Measurements from ENCODE around the gene SERPINA7.
"Not testable (repeated sequence)": the region's sequence is repeated elsewhere in the genome, so short reads cannot be mapped to it uniquely, and the experiment has no call there.

The SERPINA7 gene

DNA sequence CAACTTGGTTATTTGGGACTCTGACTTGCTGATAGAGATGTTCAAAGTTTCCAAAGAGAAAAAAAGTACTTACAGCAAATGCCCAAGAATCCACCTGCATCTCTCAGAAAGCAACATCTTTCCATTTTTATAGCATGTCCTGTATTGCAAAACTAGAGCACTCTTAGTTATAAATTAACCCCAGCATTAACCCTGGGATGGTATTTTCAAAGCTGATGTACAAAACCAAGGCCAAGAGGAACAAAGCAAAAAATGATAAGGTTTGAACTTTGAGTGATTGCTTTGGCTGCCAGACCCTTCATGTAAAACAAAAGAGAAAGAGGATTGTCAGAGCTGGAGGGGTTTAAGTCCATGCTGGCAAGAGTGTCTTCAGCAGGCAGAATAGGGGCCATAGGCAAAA lies at the start of gene SERPINA7:
Gene SERPINA7 (minus strand): TSS at position 103 of the 400 bp plus-strand sequence. CDS start 1,669 bp downstream, outside the sequence.
- DNase-seq, result no peak

- DNase-seq, result no peak
Observed at GRCh38 chrX:106069048-106069447, 30.5 kb upstream of the SERPINA7 start.

GRCh38 chrX:106050054-106050453 lies 11.5 kb upstream of the SERPINA7 start:
- DNase-seq, result no peak

DNA sequence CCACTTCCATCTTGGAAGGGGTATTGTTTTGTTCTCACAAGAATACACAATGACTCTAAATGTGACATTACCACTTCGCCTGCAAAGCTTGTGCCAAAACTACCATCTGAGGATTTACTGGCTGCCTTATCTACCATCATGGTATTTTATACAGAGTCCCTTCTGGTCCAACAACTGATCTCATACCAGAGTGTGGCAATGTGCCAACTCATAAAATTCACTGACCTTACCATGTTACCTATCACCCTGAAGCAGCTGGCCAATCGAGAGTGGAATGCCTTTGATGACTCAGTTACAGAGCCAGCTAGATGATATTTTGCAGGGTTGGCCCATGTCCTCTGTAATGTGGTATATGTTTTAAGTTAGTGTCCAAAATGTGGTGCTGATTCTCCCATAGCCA lies 3.8 kb upstream of the SERPINA7 start:
- DNase-seq, result no peak

GRCh38 chrX:106040861-106041260 lies 2.3 kb upstream of the SERPINA7 start:
- DNase-seq, result no peak

DNA sequence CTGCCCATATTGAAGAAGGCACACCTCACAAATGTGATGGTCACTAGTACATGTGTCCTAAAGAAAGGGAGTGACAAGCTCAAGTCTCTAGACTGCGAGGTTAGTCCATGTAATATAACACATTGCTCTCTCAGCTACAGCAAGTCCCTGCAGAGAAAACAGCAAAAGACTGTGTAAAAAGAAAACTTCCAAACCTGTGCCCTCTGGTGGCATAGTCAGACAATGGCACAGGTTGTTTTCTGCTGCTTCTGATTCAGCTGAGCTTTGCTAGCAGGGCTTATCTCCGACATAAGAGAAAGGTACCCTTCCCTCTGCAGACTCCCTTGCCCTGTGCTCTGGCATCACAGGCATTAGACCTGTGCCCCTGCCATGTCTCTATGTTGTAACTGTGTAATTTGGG lies 1.4 kb upstream of the SERPINA7 start:
- peak; percentile 1 for DNase-seq

DNA sequence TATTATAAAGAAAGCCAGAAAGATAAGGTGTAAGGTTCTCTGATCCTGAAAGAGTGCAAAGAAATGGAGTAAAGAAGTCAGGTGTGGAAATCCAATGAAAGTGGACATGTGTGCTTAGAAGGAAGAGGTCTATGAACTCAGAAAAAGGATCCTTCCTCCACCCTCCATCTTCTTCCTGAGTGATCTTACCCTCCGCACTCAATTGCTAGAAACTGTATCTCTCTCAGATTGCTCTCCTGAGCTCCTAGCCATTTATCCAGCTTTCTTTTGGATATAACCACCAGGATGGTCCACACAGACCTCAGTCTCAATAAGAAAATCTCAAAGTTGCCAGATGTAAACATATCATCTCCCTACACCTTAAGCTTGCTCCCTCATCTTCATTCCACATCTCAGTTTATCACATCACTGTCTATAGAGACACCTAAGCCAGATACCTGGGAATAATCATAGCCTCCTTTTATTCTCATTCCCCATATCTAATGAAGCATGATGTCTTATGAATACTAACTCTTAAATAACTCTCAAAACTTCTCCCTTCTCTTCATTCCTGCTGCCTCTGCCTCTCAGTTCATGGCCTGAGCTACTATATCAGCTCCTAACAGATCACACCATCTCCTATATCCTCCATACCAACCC lies 573 bp downstream of the SERPINA7 start:
- no peak for DNase-seq

- no peak for DNase-seq
Observed at GRCh38 chrX:106036716-106037115, 1.8 kb downstream of the SERPINA7 start.

GRCh38 chrX:106035064-106035463 lies 3.5 kb downstream of the SERPINA7 start:
- DNase-seq, result peak; percentile 0

DNA sequence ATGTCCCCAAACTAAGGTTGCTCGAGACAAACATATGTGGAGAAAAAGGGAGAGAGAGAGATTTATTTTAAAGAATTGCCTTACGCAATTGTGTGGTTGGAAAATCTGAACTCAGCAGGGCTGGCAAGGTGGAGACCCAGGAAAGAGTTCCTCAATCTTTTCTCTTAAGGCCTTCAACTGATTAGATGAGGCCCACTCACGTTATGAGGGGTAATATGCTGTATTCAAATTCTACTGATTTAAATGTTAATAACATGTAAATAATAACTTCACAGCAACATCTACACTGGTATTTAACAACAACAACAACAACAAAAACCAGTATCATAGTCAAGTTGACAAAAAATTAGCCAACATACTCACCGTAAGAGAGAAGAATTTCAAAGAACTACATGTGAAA lies 14.6 kb downstream of the SERPINA7 start:
- DNase-seq, result no peak

GRCh38 chrX:106022238-106022637 lies 16.3 kb downstream of the SERPINA7 start:
- DNase-seq, result no peak

GRCh38 chrX:106014119-106014775 lies 24.3 kb downstream of the SERPINA7 start:
- no peak for DNase-seq

DNA sequence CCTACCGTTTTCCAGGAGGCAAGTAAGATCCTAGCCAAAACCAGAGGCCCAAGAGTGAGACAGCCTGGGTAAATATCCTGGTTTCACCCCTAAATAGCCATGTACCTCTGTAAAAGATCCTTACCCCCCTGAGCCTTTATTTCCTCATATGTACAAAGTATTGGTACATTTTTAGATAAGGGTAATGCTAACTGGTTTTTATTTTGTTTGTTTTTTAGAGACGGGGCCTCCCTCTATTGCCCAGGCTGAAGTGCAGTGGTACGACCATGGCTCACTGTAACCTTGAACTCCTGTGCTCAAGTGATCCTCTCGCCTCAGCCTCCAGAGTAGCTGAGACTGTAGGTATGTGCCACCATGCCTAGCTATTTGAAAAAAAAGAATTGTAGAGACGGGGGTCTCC lies 29.4 kb downstream of the SERPINA7 start:
- DNase-seq, result no peak

GRCh38 chrX:106007815-106008214 lies 30.7 kb downstream of the SERPINA7 start:
- DNase-seq, result no peak

DNA sequence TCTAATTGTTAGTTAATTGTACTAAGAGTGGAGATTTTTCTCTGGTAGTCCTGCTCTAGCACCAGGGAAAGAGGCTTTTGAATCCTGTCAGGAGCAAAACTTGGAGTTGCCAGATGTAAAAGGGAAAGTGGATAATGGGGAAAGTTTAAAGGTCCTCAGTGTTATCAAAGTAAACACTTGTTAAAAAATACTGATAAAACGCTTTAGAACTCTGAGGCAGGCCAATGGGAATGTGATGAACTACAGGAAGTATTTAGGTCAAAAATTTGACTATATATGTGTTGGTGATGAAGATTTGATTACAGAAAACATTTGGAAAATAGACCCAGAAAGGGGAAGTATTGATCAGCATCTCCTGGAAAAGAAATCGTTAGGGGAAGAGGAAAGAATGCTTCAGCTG lies 32.8 kb downstream of the SERPINA7 start:
- no peak for DNase-seq

DNA sequence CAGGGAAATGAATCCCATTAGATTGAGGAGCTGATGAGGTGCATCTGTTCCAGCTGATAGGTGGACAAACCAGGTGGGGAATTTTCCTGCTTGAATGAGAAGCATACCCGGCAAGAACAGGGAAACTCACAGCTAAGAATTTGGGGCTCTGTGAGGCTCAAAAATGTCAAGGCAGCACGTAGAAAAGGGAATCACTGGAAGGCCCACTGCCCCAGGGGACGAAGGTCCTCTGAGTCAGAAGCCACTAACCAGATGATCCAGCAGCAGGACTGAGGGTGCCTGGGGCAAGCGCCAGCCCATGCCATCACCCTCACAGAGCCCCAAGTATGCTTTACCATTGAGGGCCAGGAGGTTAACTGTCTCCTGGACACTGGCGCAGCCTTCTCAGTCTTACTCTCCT lies 37.9 kb downstream of the SERPINA7 start:
- DNase-seq, result not testable (repeated sequence)

- DNase-seq, result no peak
Observed at GRCh38 chrX:106000203-106000602, 38.3 kb downstream of the SERPINA7 start.

DNA sequence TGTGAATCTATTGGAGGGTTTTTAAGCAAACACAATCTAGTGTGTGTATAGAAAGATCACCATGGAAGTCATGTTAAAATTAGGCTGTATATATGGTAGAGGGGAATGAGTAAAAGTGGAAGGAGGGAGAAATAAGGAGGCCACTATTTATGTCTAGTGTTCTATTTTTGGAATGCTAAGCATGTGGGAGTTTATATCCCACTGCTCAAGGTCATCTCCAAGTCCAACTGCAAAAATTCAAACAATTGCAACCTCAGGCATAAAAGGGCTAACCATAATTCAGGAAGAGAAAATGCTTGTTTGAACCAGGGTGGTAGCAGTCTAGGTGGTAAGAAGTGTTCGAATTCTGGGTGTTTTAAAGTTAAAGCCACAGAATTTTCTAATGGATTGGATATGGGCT lies 39.2 kb downstream of the SERPINA7 start:
- no peak for DNase-seq

- not testable (repeated sequence) for DNase-seq
Observed at GRCh38 chrX:105988487-105988886, 50.0 kb downstream of the SERPINA7 start.
